OCI-LY3 (cell line): ENCODE measurements around the gene ANKDD1B.
"Not testable (repeated sequence)": the region's sequence is repeated elsewhere in the genome, so short reads cannot be mapped to it uniquely, and the experiment has no call there.

ENCODE experiments used
- H2AFZ ChIP-seq: fragments of 200-600, 300-600 bp; shearing (Covaris generic); 2 replicates; pipeline ENCODE4 v1.6.0; 2014; ENCODE audit warnings: antibody characterized with exemption, low read depth, low read length
- H3K27ac ChIP-seq: fragments of 200-600, 300-600 bp; sonication (generic); 2 replicates; pipeline ENCODE4 v1.5.1; 2014; ENCODE audit warnings: mild to moderate bottlenecking, low read length, moderate library complexity, mixed read lengths
- H3K27me3 ChIP-seq: fragments of 200-600, 300-600 bp; sonication (generic); 2 replicates; pipeline ENCODE4 v1.6.1; 2014; ENCODE audit warnings: low read depth, low read length, mixed read lengths
- H3K36me3 ChIP-seq: fragments of 200-600, 300-600 bp; sonication (generic); replicated peaks from 2 replicates; pipeline ENCODE3; 2014; ENCODE audit warnings: low read depth, low read length, mixed read lengths
- H3K4me1 ChIP-seq: fragments of 300-600, 200-600 bp; sonication (generic); 2 replicates; pipeline ENCODE4 v1.6.1; 2014; ENCODE audit warnings: low read length, mixed read lengths
- H3K4me2 ChIP-seq: fragments of 200-600, 300-600 bp; sonication (generic); 2 replicates; pipeline ENCODE4 v1.6.1; 2014; ENCODE audit warnings: low read length, mixed read lengths
- H3K4me3 ChIP-seq: fragments of 300-600, 200-600 bp; sonication (generic); 2 replicates; pipeline ENCODE4 v1.5.1; 2014; ENCODE audit warnings: antibody characterized with exemption, mild to moderate bottlenecking, low read length, moderate library complexity
- H3K79me2 ChIP-seq: fragments of 300-600, 200-600 bp; shearing (Covaris generic); 2 replicates; pipeline ENCODE4 v1.6.1; 2014; ENCODE audit warnings: mild to moderate bottlenecking, low read length, mixed read lengths
- H3K9ac ChIP-seq: fragments of 300-600, 200-600 bp; shearing (Covaris generic); 2 replicates; pipeline ENCODE4 v1.6.0; 2014; ENCODE audit warnings: mild to moderate bottlenecking, low read length, moderate library complexity
- H3K9me3 ChIP-seq: fragments of 200-600, 300-600 bp; shearing (Covaris generic); 2 replicates; pipeline ENCODE4 v1.6.1; 2014; ENCODE audit warnings: low read length, mixed read lengths; ENCODE audit not compliant: insufficient read depth
- H4K20me1 ChIP-seq: fragments of 200-600, 300-600 bp; sonication (generic); 2 replicates; pipeline ENCODE4 v1.6.1; 2016; ENCODE audit warnings: low read length, mixed read lengths; ENCODE audit not compliant: insufficient read depth
- EZH2phosphoT487 ChIP-seq: fragments of 200-600 bp; shearing (Covaris generic); IDR thresholded peaks from 2 replicates; pipeline ENCODE4 v1.6.1; 2018; ENCODE audit warnings: antibody characterized with exemption, mixed run types, low read depth
- TF ChIP-seq, protein P1 (sequence below): fragments of 200-600, 300-600 bp; sonication (generic); IDR thresholded peaks from 2 replicates; pipeline ENCODE4 v1.5.1; 2014; ENCODE audit warnings: antibody characterized with exemption, low read length, low read depth

ANKDD1B gene

DNA sequence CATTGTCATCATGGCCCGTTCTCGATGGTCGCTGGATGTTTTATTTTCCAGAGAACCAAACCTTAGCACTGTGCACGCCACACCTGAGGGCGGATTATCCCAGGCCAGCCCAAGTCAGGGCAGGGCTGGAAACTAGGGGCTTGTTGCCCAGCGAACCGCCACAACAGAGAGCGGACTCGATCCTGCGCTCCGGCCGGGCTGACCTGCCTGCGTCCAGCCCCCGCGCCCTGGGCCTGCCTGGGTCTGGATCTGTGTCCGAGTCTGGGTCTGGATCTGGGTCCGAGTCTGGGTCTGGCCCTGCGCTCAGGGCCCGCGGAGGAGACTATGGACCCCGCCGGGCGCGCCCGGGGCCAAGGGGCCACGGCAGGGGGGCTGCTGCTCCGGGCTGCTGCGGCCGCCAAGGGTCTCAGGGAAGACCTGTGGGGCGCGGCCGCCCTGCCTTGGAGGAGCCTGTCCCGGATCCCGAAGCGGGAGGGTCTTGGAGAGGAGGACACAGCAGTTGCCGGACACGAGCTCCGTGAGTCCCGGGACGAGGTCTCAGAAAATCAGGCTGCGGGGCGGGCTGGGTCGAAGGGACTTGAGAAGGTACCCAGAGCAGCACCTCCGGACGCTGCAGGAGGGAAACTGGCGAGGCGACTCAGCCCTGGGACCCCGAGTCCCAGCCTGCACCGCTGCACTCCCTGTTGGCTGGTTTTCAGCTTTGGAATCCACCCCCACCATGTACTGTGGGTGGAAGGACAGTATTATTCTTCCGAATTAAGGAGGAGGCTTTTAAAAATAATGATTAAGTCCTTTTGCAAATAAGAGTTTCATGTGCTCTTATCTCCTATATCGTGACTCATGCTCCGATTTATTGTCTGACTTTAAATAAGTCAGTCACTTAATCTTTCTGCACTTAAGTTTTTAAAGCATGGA, at the start of gene ANKDD1B:
Gene ANKDD1B, plus strand, starts transcription at position 143 of the 915 bp plus-strand sequence. Its CDS starts 182 bp downstream, at position 325.
- no peaks in the 10 kb centered on the region for H4K20me1 ChIP-seq
- peak within 1 kb of the TSS; percentile 92 for H3K4me2 ChIP-seq
- peak within 1 kb of the TSS; percentile 80 for H3K4me3 ChIP-seq
- H3K27ac ChIP-seq, result no peak within 1 kb of the TSS
- H3K9me3 ChIP-seq, result no peaks in the 10 kb centered on the region
- H3K79me2 ChIP-seq, result no peaks in the 10 kb centered on the region
- TF ChIP-seq EZH2phosphoT487, result no peak
- TF ChIP-seq, protein P1, sequence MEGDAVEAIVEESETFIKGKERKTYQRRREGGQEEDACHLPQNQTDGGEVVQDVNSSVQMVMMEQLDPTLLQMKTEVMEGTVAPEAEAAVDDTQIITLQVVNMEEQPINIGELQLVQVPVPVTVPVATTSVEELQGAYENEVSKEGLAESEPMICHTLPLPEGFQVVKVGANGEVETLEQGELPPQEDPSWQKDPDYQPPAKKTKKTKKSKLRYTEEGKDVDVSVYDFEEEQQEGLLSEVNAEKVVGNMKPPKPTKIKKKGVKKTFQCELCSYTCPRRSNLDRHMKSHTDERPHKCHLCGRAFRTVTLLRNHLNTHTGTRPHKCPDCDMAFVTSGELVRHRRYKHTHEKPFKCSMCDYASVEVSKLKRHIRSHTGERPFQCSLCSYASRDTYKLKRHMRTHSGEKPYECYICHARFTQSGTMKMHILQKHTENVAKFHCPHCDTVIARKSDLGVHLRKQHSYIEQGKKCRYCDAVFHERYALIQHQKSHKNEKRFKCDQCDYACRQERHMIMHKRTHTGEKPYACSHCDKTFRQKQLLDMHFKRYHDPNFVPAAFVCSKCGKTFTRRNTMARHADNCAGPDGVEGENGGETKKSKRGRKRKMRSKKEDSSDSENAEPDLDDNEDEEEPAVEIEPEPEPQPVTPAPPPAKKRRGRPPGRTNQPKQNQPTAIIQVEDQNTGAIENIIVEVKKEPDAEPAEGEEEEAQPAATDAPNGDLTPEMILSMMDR, result no peak
- H3K4me1 ChIP-seq, result peaks cover 49% of the 10 kb centered on the region
- no peaks in the 10 kb centered on the region for H3K27me3 ChIP-seq
- H3K9ac ChIP-seq, result peak within 1 kb of the TSS; percentile 67
- H2AFZ ChIP-seq, result peak within 1 kb of the TSS; percentile 89
- H3K36me3 ChIP-seq, result no peaks in the 10 kb centered on the region

DNA sequence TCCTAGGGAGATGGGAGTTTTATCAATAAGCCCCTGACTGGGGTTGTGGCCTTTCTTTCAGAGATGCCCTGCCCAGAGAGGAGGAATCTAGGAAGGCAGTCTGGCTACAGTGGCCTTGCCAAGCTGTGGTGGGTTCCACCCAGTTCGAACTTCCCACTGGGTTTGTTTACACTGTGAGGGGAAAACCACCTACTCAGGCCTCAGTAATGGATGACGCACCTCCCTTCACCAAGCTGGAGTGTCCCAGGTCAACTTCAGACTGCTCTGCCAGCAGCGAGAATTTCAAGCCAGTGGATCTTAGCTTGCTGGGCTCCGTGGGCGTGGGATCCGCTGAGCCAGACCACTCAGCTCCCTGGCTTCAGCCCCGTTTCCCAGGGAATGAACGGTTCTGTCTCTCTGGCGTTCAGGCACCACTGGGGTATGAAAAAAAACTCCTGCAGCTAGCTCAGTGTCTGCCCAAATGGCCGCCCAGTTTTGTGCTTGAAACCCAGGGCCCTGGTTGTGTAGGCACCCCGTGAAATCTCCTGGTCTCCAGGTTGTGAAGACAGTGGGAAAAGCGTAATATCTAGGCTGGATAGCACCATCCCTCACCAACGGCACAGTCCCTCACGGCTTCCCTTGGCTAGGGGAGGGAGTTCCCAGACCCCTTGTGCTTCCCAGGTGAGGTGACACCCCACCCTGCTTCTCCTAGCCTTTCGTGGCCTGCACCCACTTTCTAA, 45.1 kb upstream of the ANKDD1B start:
- H3K27ac ChIP-seq, result peak overlapping the region; percentile 82
- peak overlapping the region; percentile 71 for H3K4me3 ChIP-seq
- peak overlapping the region; percentile 35; the same call in 1 of the 2 replicates for H3K9ac ChIP-seq
- H3K79me2 ChIP-seq, H3K27me3 ChIP-seq, H4K20me1 ChIP-seq, H2AFZ ChIP-seq, H3K9me3 ChIP-seq, H3K36me3 ChIP-seq: not testable (repeated sequence)
- peak overlapping the region; percentile 83 for H3K4me2 ChIP-seq
- peaks cover 30% of the 10 kb centered on the region for H3K4me1 ChIP-seq

DNA sequence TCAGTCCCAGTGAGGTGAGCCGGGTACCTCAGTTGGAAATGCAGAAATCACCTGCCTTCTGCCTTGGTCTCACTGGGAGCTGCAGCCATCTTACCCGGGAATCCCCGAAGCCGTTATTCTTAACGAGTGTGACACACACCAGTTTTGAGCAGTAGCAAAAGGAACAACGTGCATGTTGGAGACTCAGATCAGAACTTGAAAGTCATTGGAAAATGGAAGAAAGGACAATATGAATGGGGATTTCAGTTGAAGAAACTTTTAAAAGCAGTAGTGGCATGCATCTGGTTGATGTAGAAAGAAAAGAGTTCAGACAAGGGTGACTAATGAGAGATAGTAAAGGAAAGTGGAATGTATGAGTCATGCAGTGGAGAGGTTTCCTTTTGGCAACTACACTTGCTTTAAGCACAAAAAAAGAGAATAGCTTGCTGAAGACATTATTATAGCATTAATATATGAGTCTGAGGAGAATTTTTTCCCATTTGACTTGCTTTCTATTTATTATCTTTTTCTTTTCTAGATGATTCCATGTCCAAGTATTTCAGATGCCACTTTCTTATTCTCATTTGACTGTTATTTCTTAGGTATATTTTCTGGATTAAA, 44.4 kb upstream of the ANKDD1B start:
- Histone ChIP-seq H3K9me3 (no peaks in the 10 kb centered on the region), H3K4me3 (peak overlapping the region; percentile 71), H2AFZ (0 out of 2 replicates have a peak overlapping the region, but pooled peaks have one; percentile 48), H3K4me2 (peak overlapping the region; percentile 83), H4K20me1 (no peaks in the 10 kb centered on the region), H3K9ac (peak overlapping the region; percentile 35; the same call in 1 of the 2 replicates), H3K4me1 (peaks cover 37% of the 10 kb centered on the region), H3K79me2 (peaks cover 7% of the 10 kb centered on the region; the same call in 1 of the 2 replicates), H3K27me3 (no peaks in the 10 kb centered on the region), H3K36me3 (peaks cover 8% of the 10 kb centered on the region), H3K27ac (peak overlapping the region; percentile 82)
- no peak for TF ChIP-seq EZH2phosphoT487

DNA sequence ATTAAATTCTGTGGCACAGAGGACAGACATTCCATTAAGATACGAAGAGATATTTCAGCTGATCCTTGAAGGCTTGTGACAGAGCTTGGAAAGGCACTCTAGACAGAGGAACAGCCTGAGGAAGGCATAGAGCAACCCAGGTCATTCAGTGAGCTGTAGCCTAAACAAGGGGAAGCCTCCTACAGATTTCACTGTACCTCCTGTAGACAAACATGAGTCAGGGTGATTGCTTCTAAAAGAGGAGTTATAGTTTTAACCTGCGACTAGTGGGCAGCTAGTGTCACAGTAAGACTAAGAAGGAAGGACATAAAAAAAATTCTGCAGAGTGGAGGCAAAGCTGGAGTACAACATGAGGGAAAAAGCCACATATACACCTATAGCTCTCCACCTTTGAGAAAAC, 43.5 kb upstream of the ANKDD1B start:
- H2AFZ ChIP-seq, result no peak overlapping the region
- H3K9ac ChIP-seq, result no peak overlapping the region
- peak overlapping the region; percentile 83 for H3K4me2 ChIP-seq
- no peaks in the 10 kb centered on the region for H4K20me1 ChIP-seq
- peaks cover 8% of the 10 kb centered on the region for H3K36me3 ChIP-seq
- no peaks in the 10 kb centered on the region for H3K9me3 ChIP-seq
- peaks cover 7% of the 10 kb centered on the region; the same call in 1 of the 2 replicates for H3K79me2 ChIP-seq
- H3K27ac ChIP-seq, result peak overlapping the region; percentile 82
- H3K27me3 ChIP-seq, result no peaks in the 10 kb centered on the region
- TF ChIP-seq, protein P1, result no peak
- no peak for TF ChIP-seq EZH2phosphoT487
- H3K4me1 ChIP-seq, result peaks cover 41% of the 10 kb centered on the region
- H3K4me3 ChIP-seq, result peak overlapping the region; percentile 20; the same call in 1 of the 2 replicates
